ENCODE data around the gene PTPA. TPM values are rescaled to one million over a fixed set of nuclear protein-coding genes. Genes with fewer than 3 reads are reported as not detected.

The PTPA gene
- total RNA-seq (159 and 203 TPM in 2 replicates), polyA plus RNA-seq (189 and 190 TPM in 2 replicates), polyA minus RNA-seq (ENCODE audit: low replicate concordance) (246 and 273 TPM in 2 replicates)
- 186 and 250 TPM in 2 replicates for polyA plus RNA-seq (2012)

DNA sequence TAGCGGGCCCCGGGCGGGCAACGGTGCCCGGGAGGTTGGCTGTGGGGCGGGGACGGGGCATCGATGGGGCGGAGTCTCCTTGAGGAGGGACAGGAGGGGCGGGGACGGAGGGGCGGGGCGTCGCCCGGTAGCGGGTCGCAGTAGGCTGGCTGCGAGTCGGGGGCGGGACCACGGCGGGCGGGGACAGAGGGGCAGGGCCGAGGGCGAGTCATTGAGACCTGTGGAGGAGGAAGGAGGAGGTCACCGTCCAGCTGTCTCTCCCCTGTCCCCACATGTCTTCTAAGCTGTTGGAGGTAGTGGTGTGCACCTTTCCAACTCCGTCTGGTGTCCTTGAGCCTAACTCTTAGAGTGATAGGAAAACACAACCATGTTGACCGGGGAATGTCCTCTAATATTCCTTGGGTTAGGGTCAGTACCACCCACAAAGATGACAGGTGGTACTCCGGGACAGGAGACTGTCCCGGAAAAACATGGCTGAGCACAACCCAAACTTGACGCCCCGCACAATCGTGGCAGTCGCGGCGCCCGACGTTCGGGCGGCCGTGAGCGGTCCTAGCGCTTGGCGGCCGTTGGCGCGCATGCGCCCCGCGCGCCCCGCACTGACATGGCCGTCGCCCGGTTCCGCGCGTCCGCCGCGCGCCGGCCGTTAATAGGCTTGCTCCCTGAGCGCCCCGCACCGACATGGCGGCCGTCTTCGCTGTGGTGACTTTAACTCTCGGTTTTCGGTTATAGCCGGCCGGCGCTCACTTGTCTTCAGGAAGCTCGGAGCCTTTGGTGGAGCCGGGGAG is at the start of gene PTPA, which contains the start of gene CRAT:
Gene PTPA (plus strand): TSS at position 676 of the 788 bp plus-strand sequence. CDS start 186 bp downstream, outside the sequence.
Gene CRAT (minus strand): TSS at position 54 of the 788 bp plus-strand sequence. CDS start 284 bp downstream, outside the sequence.
- peak; percentile 92 to 94 for DNase-seq (ENCODE audit: low read depth in 2 of 2)
- Histone ChIP-seq H4K20me1 (ENCODE audit: control insufficient read depth, extremely low read depth, insufficient read depth, low read length) (no peaks in the 10 kb centered on the region), H3K9ac (ENCODE audit: insufficient read depth, low read length) (peak within 1 kb of the TSS; percentile 82), H3K27me3 (ENCODE audit: control insufficient read depth, insufficient read depth, low read length) (no peaks in the 10 kb centered on the region), H3K27ac (ENCODE audit: insufficient read depth, low read length) (peak within 1 kb of the TSS; percentile 98), H3K4me3 (replicated peaks in 1 of 4; ENCODE audit: control extremely low read depth in 1 of 4, insufficient read depth in 1 of 4, low read depth in 3 of 4, low read length in 4 of 4) (peak within 1 kb of the TSS; percentile 80 to 95 (median 89)), H3K79me2 (ENCODE audit: control insufficient read depth, insufficient read depth, low read length) (peaks cover 23% of the 10 kb centered on the region), H3K4me1 (ENCODE audit: control insufficient read depth, extremely low read depth, insufficient read depth, low read length) (peaks cover 4% of the 10 kb centered on the region), H3K4me2 (ENCODE audit: extremely low read depth, insufficient read depth, low read length) (peak within 1 kb of the TSS; percentile 100), H2AFZ (ENCODE audit: low read length) (peak within 1 kb of the TSS; percentile 94), H3K9me3 (ENCODE audit: control insufficient read depth, insufficient read depth, low read depth, low read length) (no peaks in the 10 kb centered on the region), H3K36me3 (ENCODE audit: control insufficient read depth, insufficient read depth, low read length) (peaks cover 4% of the 10 kb centered on the region)
- TF ChIP-seq EZH2 (IDR thresholded peaks at IDR 0.05; ENCODE audit: low read length, missing control alignments) (no peak), CTCF (conservative IDR thresholded peaks at IDR 0.05 in 1 of 2, IDR thresholded peaks at IDR 0.05 in 1 of 2; ENCODE audit: low read depth in 1 of 2, low read length in 2 of 2) (no peak)

GRCh38 chr9:129063061-129063460 is 48.2 kb upstream of the PTPA start:
- peaks cover 5% of the 10 kb centered on the region for H3K4me1 ChIP-seq (ENCODE audit: control insufficient read depth, extremely low read depth, insufficient read depth, low read length)
- H2AFZ ChIP-seq (ENCODE audit: low read length): no peak overlapping the region
- H3K36me3 ChIP-seq (ENCODE audit: control insufficient read depth, insufficient read depth, low read length): peaks cover 15% of the 10 kb centered on the region
- H3K79me2 ChIP-seq (ENCODE audit: control insufficient read depth, insufficient read depth, low read length): no peaks in the 10 kb centered on the region
- H3K4me3 ChIP-seq (replicated peaks in 1 of 4; ENCODE audit: control extremely low read depth in 1 of 4, insufficient read depth in 1 of 4, low read depth in 3 of 4, low read length in 4 of 4): no peak overlapping the region
- no peak overlapping the region for H3K27ac ChIP-seq (ENCODE audit: insufficient read depth, low read length)
- no peak overlapping the region for H3K9ac ChIP-seq (ENCODE audit: insufficient read depth, low read length)
- no peak overlapping the region for H3K4me2 ChIP-seq (ENCODE audit: extremely low read depth, insufficient read depth, low read length)
- H4K20me1 ChIP-seq (ENCODE audit: control insufficient read depth, extremely low read depth, insufficient read depth, low read length): no peaks in the 10 kb centered on the region
- TF ChIP-seq EZH2 (IDR thresholded peaks at IDR 0.05; ENCODE audit: low read length, missing control alignments) (no peak), CTCF (conservative IDR thresholded peaks at IDR 0.05 in 1 of 2, IDR thresholded peaks at IDR 0.05 in 1 of 2; ENCODE audit: low read depth in 1 of 2, low read length in 2 of 2) (no peak)
- DNase-seq (ENCODE audit: low read depth in 2 of 2): no peak
- H3K9me3 ChIP-seq (ENCODE audit: control insufficient read depth, insufficient read depth, low read depth, low read length): no peaks in the 10 kb centered on the region
- H3K27me3 ChIP-seq (ENCODE audit: control insufficient read depth, insufficient read depth, low read length): no peaks in the 10 kb centered on the region

GRCh38 chr9:129064499-129064908 is 46.7 kb upstream of the PTPA start:
- no peak for TF ChIP-seq CTCF (conservative IDR thresholded peaks at IDR 0.05 in 1 of 2, IDR thresholded peaks at IDR 0.05 in 1 of 2; ENCODE audit: low read depth in 1 of 2, low read length in 2 of 2)
- TF ChIP-seq EZH2 (IDR thresholded peaks at IDR 0.05; ENCODE audit: low read length, missing control alignments): no peak
- no peak for DNase-seq (ENCODE audit: low read depth in 2 of 2)
- Histone ChIP-seq H3K4me1 (ENCODE audit: control insufficient read depth, extremely low read depth, insufficient read depth, low read length) (peaks cover 2% of the 10 kb centered on the region), H3K9ac (ENCODE audit: insufficient read depth, low read length) (no peak overlapping the region), H3K9me3 (ENCODE audit: control insufficient read depth, insufficient read depth, low read depth, low read length) (no peaks in the 10 kb centered on the region), H3K27me3 (ENCODE audit: control insufficient read depth, insufficient read depth, low read length) (no peaks in the 10 kb centered on the region), H3K79me2 (ENCODE audit: control insufficient read depth, insufficient read depth, low read length) (no peaks in the 10 kb centered on the region), H2AFZ (ENCODE audit: low read length) (no peak overlapping the region), H3K4me3 (replicated peaks in 1 of 4; ENCODE audit: control extremely low read depth in 1 of 4, insufficient read depth in 1 of 4, low read depth in 3 of 4, low read length in 4 of 4) (no peak overlapping the region), H3K27ac (ENCODE audit: insufficient read depth, low read length) (no peak overlapping the region), H4K20me1 (ENCODE audit: control insufficient read depth, extremely low read depth, insufficient read depth, low read length) (no peaks in the 10 kb centered on the region), H3K4me2 (ENCODE audit: extremely low read depth, insufficient read depth, low read length) (no peak overlapping the region), H3K36me3 (ENCODE audit: control insufficient read depth, insufficient read depth, low read length) (peaks cover 14% of the 10 kb centered on the region)
